Osteocyte (in vitro differentiated cells): Measurements from ENCODE around the gene C16orf82. TPM values are rescaled to one million over a fixed set of nuclear protein-coding genes. Genes with fewer than 3 reads are reported as not detected.

ENCODE experiments used
- DNase-seq: peaks from one replicate; pipeline ENCODE4 v3.0.0; 2021; ENCODE audit warnings: mixed read lengths; ENCODE audit not compliant: unreplicated experiment; ENCODE audit errors: extremely low spot score
- H3K27ac Mint-ChIP-seq: one replicate; pipeline ENCODE4 v1.8.0; 2021; ENCODE audit warnings: mild to moderate bottlenecking, mixed read lengths; ENCODE audit not compliant: unreplicated experiment
- H3K27me3 Mint-ChIP-seq: one replicate; pipeline ENCODE4 v1.8.0; 2021; ENCODE audit warnings: mixed read lengths; ENCODE audit not compliant: unreplicated experiment
- H3K36me3 Mint-ChIP-seq: one replicate; pipeline ENCODE4 v1.8.0; 2021; ENCODE audit warnings: mixed read lengths; ENCODE audit not compliant: unreplicated experiment
- H3K4me1 Mint-ChIP-seq: one replicate; pipeline ENCODE4 v1.8.0; 2021; ENCODE audit warnings: mixed read lengths; ENCODE audit not compliant: unreplicated experiment
- H3K4me3 Mint-ChIP-seq: one replicate; pipeline ENCODE4 v1.8.0; 2021; ENCODE audit warnings: mild to moderate bottlenecking, moderate library complexity, mixed read lengths; ENCODE audit not compliant: unreplicated experiment
- H3K9me3 Mint-ChIP-seq: one replicate; pipeline ENCODE4 v1.8.0; 2021; ENCODE audit warnings: mixed read lengths; ENCODE audit not compliant: unreplicated experiment
- CTCF ChIP-seq: fragments of 200-600 bp; sonication (generic); IDR thresholded peaks from 2 replicates; pipeline ENCODE4 v1.5.0; 2021; ENCODE audit warnings: antibody characterized with exemption, mild to moderate bottlenecking, moderate library complexity
- total RNA-seq: library from RNA; stranded (reverse); gene quantifications from 2 replicates; pipeline ENCODE4 v1.2.1, GENCODE V29; 2021

The C16orf82 gene
- total RNA-seq, 1 donor from 2014 or later, result not detected

- Mint-ChIP-seq H3K27ac (no peak overlapping the region), H3K27me3 (no peaks in the 10 kb centered on the region), H3K36me3 (no peaks in the 10 kb centered on the region), H3K9me3 (no peaks in the 10 kb centered on the region), H3K4me1 (no peaks in the 10 kb centered on the region), H3K4me3 (no peak overlapping the region)
- no peak for TF ChIP-seq CTCF
- DNase-seq, result no peak
Observed at GRCh38 chr16:27048316-27048715, 18.4 kb upstream of the C16orf82 start.

- no peak overlapping the region for H3K27ac Mint-ChIP-seq
- H3K27me3 Mint-ChIP-seq, result no peaks in the 10 kb centered on the region
- no peak for DNase-seq
- H3K4me3 Mint-ChIP-seq, result no peak overlapping the region
- no peaks in the 10 kb centered on the region for H3K36me3 Mint-ChIP-seq
- TF ChIP-seq CTCF, result no peak
- H3K9me3 Mint-ChIP-seq, result no peaks in the 10 kb centered on the region
- H3K4me1 Mint-ChIP-seq, result no peaks in the 10 kb centered on the region
Observed at GRCh38 chr16:27049117-27049516, 17.6 kb upstream of the C16orf82 start.

GRCh38 chr16:27052007-27052406, 14.7 kb upstream of the C16orf82 start:
- no peaks in the 10 kb centered on the region for H3K36me3 Mint-ChIP-seq
- no peak overlapping the region for H3K27ac Mint-ChIP-seq
- no peaks in the 10 kb centered on the region for H3K9me3 Mint-ChIP-seq
- H3K4me3 Mint-ChIP-seq, result no peak overlapping the region
- no peaks in the 10 kb centered on the region for H3K27me3 Mint-ChIP-seq
- no peak for DNase-seq
- H3K4me1 Mint-ChIP-seq, result no peaks in the 10 kb centered on the region
- TF ChIP-seq CTCF, result no peak

DNA sequence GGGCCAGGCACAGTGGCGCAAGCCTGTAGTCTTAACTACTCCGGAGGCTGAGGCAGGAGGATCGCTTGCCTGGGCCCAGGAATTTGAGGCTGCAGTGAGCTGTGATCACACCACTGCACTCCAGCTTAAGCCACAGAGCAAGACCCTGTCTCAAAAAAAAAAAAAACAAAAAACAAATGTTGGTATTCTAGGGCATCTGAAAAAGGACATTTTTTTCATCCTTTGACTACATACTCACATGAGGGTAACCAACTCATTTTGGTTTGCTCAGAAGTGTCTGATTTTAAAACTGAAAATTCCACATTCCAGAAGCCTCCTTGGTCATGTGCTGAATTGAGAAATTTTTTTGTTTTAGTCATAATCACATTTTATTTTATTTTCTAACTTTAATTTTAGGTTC, 12.7 kb upstream of the C16orf82 start:
- no peak for DNase-seq
- H3K9me3 Mint-ChIP-seq, result no peaks in the 10 kb centered on the region
- no peaks in the 10 kb centered on the region for H3K27me3 Mint-ChIP-seq
- no peak overlapping the region for H3K4me3 Mint-ChIP-seq
- no peak for TF ChIP-seq CTCF
- no peaks in the 10 kb centered on the region for H3K36me3 Mint-ChIP-seq
- H3K4me1 Mint-ChIP-seq, result no peaks in the 10 kb centered on the region
- no peak overlapping the region for H3K27ac Mint-ChIP-seq

DNA sequence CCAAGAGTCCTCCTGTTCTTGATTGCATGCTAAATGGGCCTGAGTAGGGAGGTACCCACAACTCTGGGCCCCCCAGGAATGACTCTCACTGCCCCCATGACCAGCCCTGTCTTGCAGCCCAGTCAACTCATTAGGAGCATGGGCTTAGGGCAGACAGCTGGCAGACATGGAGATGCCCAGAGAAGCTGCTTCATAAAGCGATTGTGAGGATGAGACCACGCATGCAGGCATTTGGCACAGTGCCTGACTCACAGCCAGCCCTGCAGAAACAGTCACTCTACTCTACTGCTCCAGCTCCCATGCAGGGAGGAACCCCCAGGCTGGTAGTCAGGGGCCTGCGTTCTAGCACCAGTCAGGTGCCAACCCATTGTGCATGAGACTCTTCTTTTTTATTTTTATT, 8.4 kb upstream of the C16orf82 start:
- Mint-ChIP-seq H3K36me3 (no peaks in the 10 kb centered on the region), H3K4me3 (no peak overlapping the region), H3K27ac (no peak overlapping the region), H3K27me3 (no peaks in the 10 kb centered on the region), H3K9me3 (no peaks in the 10 kb centered on the region), H3K4me1 (no peaks in the 10 kb centered on the region)
- no peak for DNase-seq
- TF ChIP-seq CTCF, result no peak
